Loucy (cell line): ENCODE measurements around the gene ANKRD13D.

Experiments
- EZH2phosphoT487 ChIP-seq: fragments of 200-600 bp; IDR thresholded peaks from 2 replicates; pipeline ENCODE4 v1.6.1; 2018; ENCODE audit warnings: antibody characterized with exemption, mild to moderate bottlenecking, moderate library complexity, borderline replicate concordance
- TF ChIP-seq, protein P1 (sequence below): fragments of 200-600 bp; sonication (generic); conservative IDR thresholded peaks from 2 replicates; pipeline ENCODE4 v1.5.1; 2014; ENCODE audit warnings: mild to moderate bottlenecking, antibody characterized with exemption, low read length

DNA sequence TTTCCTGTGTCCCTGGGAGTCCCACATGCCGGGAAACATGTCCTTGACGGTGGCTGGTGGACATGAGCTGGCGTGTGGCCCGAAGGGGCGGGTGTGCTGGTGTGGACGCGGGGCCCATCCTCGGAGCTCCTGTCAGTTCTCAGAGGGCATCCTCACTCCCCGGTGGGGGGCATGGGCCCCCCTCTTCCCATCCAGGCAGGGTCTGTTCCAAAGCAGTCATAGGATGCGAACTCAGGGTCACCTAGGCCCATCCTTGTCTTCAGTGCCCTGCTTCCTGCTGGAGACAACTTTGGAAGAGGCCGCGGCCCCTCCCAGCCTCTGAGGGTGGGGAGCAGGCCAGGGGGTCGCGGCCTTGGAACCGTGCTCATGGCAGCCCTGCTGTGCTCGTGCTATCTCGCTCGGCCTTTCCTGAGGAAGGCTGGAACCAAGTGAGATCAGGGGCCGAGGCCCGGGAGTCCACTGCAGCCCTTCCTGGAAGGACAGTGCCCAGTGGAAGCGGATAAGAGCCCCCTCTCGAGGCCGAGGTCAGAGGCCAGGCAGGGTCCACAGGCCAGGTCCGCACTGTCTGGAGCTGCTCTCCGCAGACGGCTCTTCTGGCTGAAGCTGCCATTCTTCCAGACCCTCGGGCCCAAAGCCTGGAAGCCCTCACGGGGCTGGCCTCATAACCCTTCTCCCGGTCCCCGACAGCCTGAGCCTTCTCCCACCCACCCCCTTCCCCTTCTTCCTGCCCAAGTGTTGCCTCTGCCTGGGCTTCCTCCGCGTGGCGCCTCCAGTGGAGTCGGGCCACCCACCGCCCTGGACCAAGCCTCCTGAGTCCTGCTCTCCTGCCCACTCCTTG is 14.1 kb upstream of the ANKRD13D start:
- TF ChIP-seq, protein P1, sequence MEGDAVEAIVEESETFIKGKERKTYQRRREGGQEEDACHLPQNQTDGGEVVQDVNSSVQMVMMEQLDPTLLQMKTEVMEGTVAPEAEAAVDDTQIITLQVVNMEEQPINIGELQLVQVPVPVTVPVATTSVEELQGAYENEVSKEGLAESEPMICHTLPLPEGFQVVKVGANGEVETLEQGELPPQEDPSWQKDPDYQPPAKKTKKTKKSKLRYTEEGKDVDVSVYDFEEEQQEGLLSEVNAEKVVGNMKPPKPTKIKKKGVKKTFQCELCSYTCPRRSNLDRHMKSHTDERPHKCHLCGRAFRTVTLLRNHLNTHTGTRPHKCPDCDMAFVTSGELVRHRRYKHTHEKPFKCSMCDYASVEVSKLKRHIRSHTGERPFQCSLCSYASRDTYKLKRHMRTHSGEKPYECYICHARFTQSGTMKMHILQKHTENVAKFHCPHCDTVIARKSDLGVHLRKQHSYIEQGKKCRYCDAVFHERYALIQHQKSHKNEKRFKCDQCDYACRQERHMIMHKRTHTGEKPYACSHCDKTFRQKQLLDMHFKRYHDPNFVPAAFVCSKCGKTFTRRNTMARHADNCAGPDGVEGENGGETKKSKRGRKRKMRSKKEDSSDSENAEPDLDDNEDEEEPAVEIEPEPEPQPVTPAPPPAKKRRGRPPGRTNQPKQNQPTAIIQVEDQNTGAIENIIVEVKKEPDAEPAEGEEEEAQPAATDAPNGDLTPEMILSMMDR: no peak
- TF ChIP-seq EZH2phosphoT487: no peak
